ENCODE results near the gene ACTR6. TPM values are rescaled to one million over a fixed set of nuclear protein-coding genes. Genes with fewer than 3 reads are reported as not detected.
"Not testable (repeated sequence)": the region's sequence is repeated elsewhere in the genome, so short reads cannot be mapped to it uniquely, and the experiment has no call there.

The ACTR6 gene
- polyA plus RNA-seq, 3 donors: 32.6 to 37.5 (median 34.5) TPM

GRCh38 chr12:100265107-100265506 is 64.5 kb downstream of the ACTR6 start:
- not testable (repeated sequence) for DNase-seq

GRCh38 chr12:100265732-100266584 is 65.3 kb downstream of the ACTR6 start:
- DNase-seq: no peak

GRCh38 chr12:100266585-100266834 is 65.9 kb downstream of the ACTR6 start:
- peak; percentile 87 for DNase-seq

- peak; percentile 96 for DNase-seq
These were observed 66.4 kb downstream of the ACTR6 start, which contains the start of the genes DEPDC4 and SCYL2 for GRCh38 chr12:100266835-100267602. TSS of gene DEPDC4 (minus strand) at chr12:100267079. CDS start at chr12:100267076, 3 bp downstream. TSS of gene SCYL2 (plus strand) at chr12:100267177. CDS start at chr12:100282971, 15,794 bp downstream.

- DNase-seq: peak; percentile 33
These were observed 67.1 kb downstream of the ACTR6 start for GRCh38 chr12:100267603-100268281.

- no peak for DNase-seq
These were observed 68.4 kb downstream of the ACTR6 start for GRCh38 chr12:100268835-100269564.

GRCh38 chr12:100273782-100274181 is 73.2 kb downstream of the ACTR6 start:
- DNase-seq: no peak

Other genes with a start within 250 kb of the ACTR6 start
- gene ANKS1B, start 215.9 kb upstream of the ACTR6 start, polyA plus RNA-seq (ENCODE audit: insufficient read length in 3 of 3): 1 to 10 TPM; 4.2 to 5.4 (median 4.8) TPM
- 10 to 100 TPM; 20.2 to 20.4 (median 20.4) TPM for gene BLTP3B, start 57.9 kb upstream of the ACTR6 start, polyA plus RNA-seq (ENCODE audit: insufficient read length in 3 of 3)
- 1 to 10 TPM; 5.4 to 6.4 (median 5.7) TPM for gene DEPDC4, start 66.3 kb downstream of the ACTR6 start, polyA plus RNA-seq (ENCODE audit: insufficient read length in 3 of 3)
- 10 to 100 TPM; 46.5 to 59.6 (median 55.7) TPM for gene SCYL2, start 66.4 kb downstream of the ACTR6 start, polyA plus RNA-seq (ENCODE audit: insufficient read length in 3 of 3)
- 1 to 10 TPM in 1 of 3 donors, under 1 TPM in 2; 0.25 to 1.1 (median 0.49) TPM for gene SLC17A8, start 156.3 kb downstream of the ACTR6 start, polyA plus RNA-seq (ENCODE audit: insufficient read length in 3 of 3)

Measured in renal pelvis (tissue), 4 donors.